Heart left ventricle (tissue), 16 donors: ENCODE data around the gene SMOC2. TPM values are rescaled to one million over a fixed set of nuclear protein-coding genes. Genes with fewer than 3 reads are reported as not detected.

ENCODE experiments used
- ATAC-seq, 4 donors: fragments of 200-7000 bp; cut with Tn5 transposase; one replicate each; pipeline ENCODE4 v1.9.1; 2020 to 2022; ENCODE audit warnings: moderate library complexity in 4 of 4, mild to moderate bottlenecking in 3 of 4, moderate number of reproducible peaks in 1 of 4
- DNase-seq, 5 donors: peaks; one replicate each; pipeline ENCODE4 v3.0.0-alpha.2; 2020
- H3K27ac ChIP-seq, 12 donors: fragments of 200-600 bp; sonication (generic) in 4 of 12; one replicate each; pipeline versions ENCODE4 v1.5.0 to v1.8.0; 2016 to 2022; ENCODE audit warnings: mild to moderate bottlenecking in 2 of 12
- H3K27me3 ChIP-seq, 9 donors: fragments of 200-600 bp; sonication (generic) in 2 of 9; one replicate each; pipeline versions ENCODE4 v1.5.1 to v1.8.0; 2016 to 2022; ENCODE audit warnings: mild to moderate bottlenecking in 3 of 9
- H3K36me3 ChIP-seq, 9 donors: fragments of 200-600 bp; sonication (generic) in 2 of 9; one replicate each; pipeline versions ENCODE4 v1.5.0 to v1.8.0; 2018 to 2022; ENCODE audit warnings: mild to moderate bottlenecking in 2 of 9
- H3K4me1 ChIP-seq, 12 donors: fragments of 200-600 bp; sonication (generic) in 4 of 12; one replicate each; pipeline versions ENCODE4 v1.5.0 to v1.8.0; 2016 to 2022; ENCODE audit warnings: mild to moderate bottlenecking in 3 of 12
- H3K4me3 ChIP-seq, 12 donors: fragments of 200-600 bp; sonication (generic) in 4 of 12; one replicate each; pipeline versions ENCODE4 v1.5.0 to v1.8.0; 2017 to 2022; ENCODE audit warnings: mild to moderate bottlenecking in 9 of 12, moderate library complexity in 4 of 12
- H3K9me3 ChIP-seq, 12 donors: fragments of 200-600 bp; sonication (generic) in 4 of 12; one replicate each; pipeline versions ENCODE4 v1.5.0 to v1.8.0; 2016 to 2022; ENCODE audit warnings: mild to moderate bottlenecking in 1 of 12
- CTCF ChIP-seq, 12 donors: fragments of 200-600 bp; sonication (generic) in 4 of 12; IDR thresholded peaks; one replicate each; pipeline versions ENCODE4 v1.5.0 to v1.8.0; 2018 to 2022; ENCODE audit warnings: antibody characterized with exemption in 12 of 12, mild to moderate bottlenecking in 5 of 12
- POLR2A ChIP-seq, 2 donors: fragments of 450-650 bp; IDR thresholded peaks; one replicate each; pipeline ENCODE4 v1.6.1; 2017; ENCODE audit warnings: antibody characterized with exemption in 2 of 2, mild to moderate bottlenecking in 2 of 2, moderate library complexity in 2 of 2
- WGBS, 4 donors: extraction: QIAGEN DNeasy Blood & Tissue Kit in 2 of 4; methylation state at CpG; one replicate each; pipeline versions ENCODE4 v1.1.5 to v1.1.7; 2013 to 2018; 5-methylcytosine and 5-hydroxymethylcytosine counted together
- intact Hi-C, 10 donors: fragments of 100-400 bp; cut with DNase I; formaldehyde crosslinking; loops; one replicate each; pipeline versions ENCODE4 v1.11.1 to v1.14.2; 2022
- polyA plus RNA-seq, 2 donors: library from polyadenylated mRNA; stranded (reverse); fragments of 200-250 nt; gene quantifications; one replicate each; pipeline ENCODE4 v1.2.3, GENCODE V29; 2013
- total RNA-seq, 9 donors: library from RNA; depleted of rRNA in 2 of 9; stranded (reverse); fragments of >200 nt in 2 of 9; fragmentation: NEBNext Ultra II Directional in 3 of 9; extraction: Animal tissue kit (Norgen Biotek cat#: 25700) in 3 of 9; gene quantifications; one replicate each; pipeline versions ENCODE4 v1.1.0 to v1.2.4, GENCODE V29; 2016 to 2023
- donor health status: ischemic (EF 13 %, LVEDD 7.1; RV severe dilation, severe dysfunction).
- donor health status: healthy with polysubstance abuse.
- donor health status: DM: no; HTN: yes; CAD: no.
- donor health status: DM: no; HTN: no; CAD: no.
- donor health status: ischemic (EF 25% LVEDD 6.9; RV normal size, moderate dysfunction).
- donor health status: ischemic (EF 25% LVEDD 5.7; RV mildly dilated, moderate dysfunction).
- donor health status: healthy.
- donor health status: DM: yes; HTN: yes; CAD: no.
- donor health status: ischemic (EF 35%, LVEDD 5.7; RV mildly dilated, moderate dysfunction).
- donor health status: nonischemic (EF 11% LVEDD 7.7; RV severe dilation, severe dysfunction).
- donor health status: DM: yes; HTN: yes; CAD: no.
- donor health status: PGD.
- donor health status: ischemic (EF 29% LVEDD 5.4; RV normal size, mild dysfunction).
- donor health status: nonischemic (EF 23%, LVEDD 6.1; RV moderate dilation, normal function).

Gene SMOC2
- total and polyA plus RNA-seq, 11 donors, result 5.9 to 44.2 (median 15.7) TPM

GRCh38 chr6:168603234-168603633, 162.2 kb downstream of the SMOC2 start:
- no peak for DNase-seq
- 65 to 67% (median 67%) methylated on average over 4 of the region's 4 CpGs for WGBS, 4 donors
- TF ChIP-seq POLR2A (IDR thresholded peaks at IDR 0.05) (no peak), CTCF (IDR thresholded peaks at IDR 0.05) (no peak)

GRCh38 chr6:168605964-168606363, 165.0 kb downstream of the SMOC2 start:
- Histone ChIP-seq H3K27ac (no peak overlapping the region), H3K27me3 (peaks cover 0 to 10% (median 0%) of the 10 kb centered on the region in 9 donors), H3K4me3 (no peak overlapping the region), H3K36me3 (peaks cover 0 to 13% (median 0%) of the 10 kb centered on the region in 9 donors), H3K4me1 (no peaks in the 10 kb centered on the region), H3K9me3 (no peaks in the 10 kb centered on the region)
- intact Hi-C loops, result no loop called here
- no peak for TF ChIP-seq CTCF (IDR thresholded peaks at IDR 0.05)
- TF ChIP-seq POLR2A (IDR thresholded peaks at IDR 0.05), result no peak
- ATAC-seq, result no peak
- DNase-seq, result no peak
- WGBS, 4 donors, result 53 to 68% (median 64%) methylated on average over 7 of the region's 7 CpGs

More at GRCh38 chr6:168603234-168603633, 162.2 kb downstream of the SMOC2 start:
- peaks cover 0 to 13% (median 0%) of the 10 kb centered on the region in 9 donors for H3K36me3 ChIP-seq
- H3K27ac ChIP-seq, result no peak overlapping the region
- intact Hi-C loops, result no loop called here
- no peak for ATAC-seq
- H3K27me3 ChIP-seq, result peaks cover 0 to 19% (median 0%) of the 10 kb centered on the region in 9 donors
- no peak overlapping the region for H3K4me3 ChIP-seq
- no peaks in the 10 kb centered on the region for H3K4me1 ChIP-seq
- no peaks in the 10 kb centered on the region for H3K9me3 ChIP-seq

GRCh38 chr6:168606722-168607121, 165.7 kb downstream of the SMOC2 start:
- peaks cover 0 to 7% (median 0%) of the 10 kb centered on the region in 9 donors for H3K36me3 ChIP-seq
- peaks cover 0 to 10% (median 0%) of the 10 kb centered on the region in 9 donors for H3K27me3 ChIP-seq
- ATAC-seq (no peak), DNase-seq (no peak)
- no peak for TF ChIP-seq POLR2A (IDR thresholded peaks at IDR 0.05)
- no peak for TF ChIP-seq CTCF (IDR thresholded peaks at IDR 0.05)
- no peaks in the 10 kb centered on the region for H3K4me1 ChIP-seq
- intact Hi-C loops, result no loop called here
- no peak overlapping the region for H3K27ac ChIP-seq
- no peak overlapping the region for H3K4me3 ChIP-seq
- H3K9me3 ChIP-seq, result no peaks in the 10 kb centered on the region
- 88 to 93% (median 89%) methylated on average over 13 to 16 of the region's 16 CpGs for WGBS, 4 donors

- intact Hi-C loops, result no loop called here
- no peaks in the 10 kb centered on the region for H3K9me3 ChIP-seq
- peaks cover 0 to 10% (median 0%) of the 10 kb centered on the region in 9 donors for H3K27me3 ChIP-seq
- H3K36me3 ChIP-seq, result peaks cover 0 to 7% (median 0%) of the 10 kb centered on the region in 9 donors
- TF ChIP-seq POLR2A (IDR thresholded peaks at IDR 0.05) (no peak), CTCF (IDR thresholded peaks at IDR 0.05) (no peak)
- DNase-seq (no peak), ATAC-seq (peak in 1 of 4 donors; percentile 39)
- no peak overlapping the region for H3K27ac ChIP-seq
- no peak overlapping the region for H3K4me3 ChIP-seq
- 39 to 61% (median 47%) methylated on average over 15 of the region's 15 CpGs for WGBS, 4 donors
- no peaks in the 10 kb centered on the region for H3K4me1 ChIP-seq
Observed at GRCh38 chr6:168607272-168608112, 166.5 kb downstream of the SMOC2 start.
